Vagina (tissue), 2 donors: ENCODE measurements around the gene MPV17.

Experiments
- CTCF ChIP-seq, 3 experiments: fragments of 450-650 bp in 2 of 3; fragments of 200-600 bp in 1 of 3; sonication (generic) in 1 of 3; IDR thresholded peaks; one replicate each; pipeline ENCODE4 v1.5.1; 2017 to 2019; ENCODE audit warnings: antibody characterized with exemption in 3 of 3, mild to moderate bottlenecking in 2 of 3, moderate library complexity in 2 of 3
- POLR2A ChIP-seq, 2 donors: fragments of 450-650 bp; IDR thresholded peaks; one replicate each; pipeline ENCODE4 v1.6.1; 2017; ENCODE audit warnings: antibody characterized with exemption in 2 of 2, mild to moderate bottlenecking in 2 of 2, moderate library complexity in 2 of 2

- TF ChIP-seq POLR2A (IDR thresholded peaks at IDR 0.05) (no peak), CTCF (IDR thresholded peaks at IDR 0.05) (no peak)
Measured at GRCh38 chr2:27278010-27278409, 44.9 kb downstream of the MPV17 start.
